HepG2 (cell line): Measurements from ENCODE around the gene PPP3CB. TPM values are rescaled to one million over a fixed set of nuclear protein-coding genes. Genes with fewer than 3 reads are reported as not detected.
A peak's percentile ranks its signal among the peaks of the same experiment; 100 is the strongest.

Source experiments
- ARID5B ChIP-seq: IDR thresholded peaks from 2 replicates; pipeline ENCODE4 v1.4.0; 2020; ENCODE audit warnings: mild to moderate bottlenecking, missing genetic modification reagents
- BCL3 ChIP-seq: sonication (generic); formaldehyde crosslinking; IDR thresholded peaks from 2 replicates; pipeline ENCODE4 v1.5.1; 2020; ENCODE audit warnings: mild to moderate bottlenecking, missing genetic modification reagents, moderate library complexity
- HNF1B ChIP-seq: sonication (generic); formaldehyde crosslinking; IDR thresholded peaks from 2 replicates; pipeline ENCODE4 v1.5.1; 2020; ENCODE audit warnings: mild to moderate bottlenecking, moderate library complexity, missing genetic modification reagents
- KAT8 ChIP-seq: IDR thresholded peaks from 2 replicates; pipeline ENCODE4 v1.6.1; 2016; ENCODE audit warnings: missing genetic modification reagents, missing compliant biosample characterization
- KDM2A ChIP-seq: sonication (generic); formaldehyde crosslinking; IDR thresholded peaks from 2 replicates; pipeline ENCODE4 v1.4.0; 2020; ENCODE audit warnings: low read depth, missing genetic modification reagents, borderline replicate concordance
- KLF9 ChIP-seq: IDR thresholded peaks from 2 replicates; pipeline ENCODE4 v1.6.1; 2016; ENCODE audit warnings: low read depth
- MAF1 ChIP-seq: sonication (generic); formaldehyde crosslinking; IDR thresholded peaks from 2 replicates; pipeline ENCODE4 v1.5.0; 2020; ENCODE audit warnings: missing genetic modification reagents, borderline replicate concordance
- MIER3 ChIP-seq: IDR thresholded peaks from 2 replicates; pipeline ENCODE4 v1.6.1; 2016; ENCODE audit warnings: missing compliant biosample characterization, borderline replicate concordance
- MIXL1 ChIP-seq: IDR thresholded peaks from 2 replicates; pipeline ENCODE4 v1.6.1; 2016
- NCOR1 ChIP-seq: fragments of 200-600 bp; sonication (generic); IDR thresholded peaks from 2 replicates; pipeline ENCODE4 v1.7.0; 2017; ENCODE audit warnings: antibody characterized with exemption, low read length, borderline replicate concordance
- NFE2L1 ChIP-seq: sonication (generic); formaldehyde crosslinking; IDR thresholded peaks from 2 replicates; pipeline ENCODE4 v1.4.0; 2020; ENCODE audit warnings: missing genetic modification reagents, mild to moderate bottlenecking, borderline replicate concordance
- POGZ ChIP-seq: sonication (generic); formaldehyde crosslinking; IDR thresholded peaks from 2 replicates; pipeline ENCODE4 v1.4.0; 2020; ENCODE audit warnings: mild to moderate bottlenecking, missing genetic modification reagents
- REPIN1 ChIP-seq: sonication (generic); formaldehyde crosslinking; IDR thresholded peaks from 2 replicates; pipeline ENCODE4 v1.8.0; 2022; ENCODE audit warnings: missing genetic modification reagents, low read depth, mild to moderate bottlenecking, borderline replicate concordance
- STAG1 ChIP-seq: sonication (generic); formaldehyde crosslinking; IDR thresholded peaks from 2 replicates; pipeline ENCODE4 v1.4.0; 2020; ENCODE audit warnings: missing genetic modification reagents
- TBX2 ChIP-seq: sonication (generic); formaldehyde crosslinking; IDR thresholded peaks from 2 replicates; pipeline ENCODE4 v1.5.0; 2020; ENCODE audit warnings: missing genetic modification reagents, mild to moderate bottlenecking, borderline replicate concordance
- TP53 ChIP-seq: sonication (generic); formaldehyde crosslinking; conservative IDR thresholded peaks from 2 replicates; pipeline ENCODE4 v1.4.0; 2020; ENCODE audit warnings: missing genetic modification reagents
- ZNF33B ChIP-seq: sonication (generic); formaldehyde crosslinking; IDR thresholded peaks from 2 replicates; pipeline ENCODE4 v1.5.1; 2020; ENCODE audit warnings: mild to moderate bottlenecking, missing genetic modification reagents
- ZNF496 ChIP-seq: sonication (generic); formaldehyde crosslinking; IDR thresholded peaks from 2 replicates; pipeline ENCODE4 v1.8.1; 2023; ENCODE audit warnings: mild to moderate bottlenecking, moderate library complexity, missing genetic modification reagents; ENCODE audit not compliant: insufficient replicate concordance
- ZNF501 ChIP-seq: sonication (generic); formaldehyde crosslinking; IDR thresholded peaks from 2 replicates; pipeline ENCODE4 v1.5.1; 2020; ENCODE audit warnings: mild to moderate bottlenecking, moderate library complexity, missing genetic modification reagents
- polyA plus RNA-seq, 8 experiments: library from polyadenylated mRNA; depleted of rRNA in 3 of 8; stranded (reverse) in 7 of 8; unstranded in 1 of 8; fragments of >200 nt; fragmentation: Illumina TruSeq in 4 of 8; extraction: Trizol in 4 of 8; gene quantifications; 2 replicates each; pipeline versions ENCODE4 v1.2.1 to v1.2.3, GENCODE V29; 2011 to 2016; ENCODE audit warnings: low read depth in 4 of 8, missing spikeins in 1 of 8, mixed read lengths in 1 of 8; ENCODE audit not compliant: insufficient read depth in 1 of 8
- total RNA-seq, 5 experiments: library from RNA; depleted of rRNA; stranded (reverse); fragments of >200 nt; fragmentation: Illumina TruSeq; extraction: Trizol; gene quantifications; 2 replicates each; pipeline ENCODE4 v1.2.3, GENCODE V29; 2016; ENCODE audit warnings: low read depth in 1 of 5
- TF ChIP-seq, protein P1 (sequence below): sonication (generic); formaldehyde crosslinking; IDR thresholded peaks from 2 replicates; pipeline ENCODE4 v1.4.0; 2020; ENCODE audit warnings: missing genetic modification reagents
- TF ChIP-seq, protein P2 (sequence below): sonication (generic); formaldehyde crosslinking; IDR thresholded peaks from 2 replicates; pipeline ENCODE4 v1.8.0; 2022; ENCODE audit warnings: mild to moderate bottlenecking, missing genetic modification reagents, moderate library complexity

Gene PPP3CB
- total and polyA plus RNA-seq, 2 of the 13 experiments (the other 11 are each of a cell fraction or from before 2014, with no cell fraction given): 8.7 to 11.4 TPM

DNA sequence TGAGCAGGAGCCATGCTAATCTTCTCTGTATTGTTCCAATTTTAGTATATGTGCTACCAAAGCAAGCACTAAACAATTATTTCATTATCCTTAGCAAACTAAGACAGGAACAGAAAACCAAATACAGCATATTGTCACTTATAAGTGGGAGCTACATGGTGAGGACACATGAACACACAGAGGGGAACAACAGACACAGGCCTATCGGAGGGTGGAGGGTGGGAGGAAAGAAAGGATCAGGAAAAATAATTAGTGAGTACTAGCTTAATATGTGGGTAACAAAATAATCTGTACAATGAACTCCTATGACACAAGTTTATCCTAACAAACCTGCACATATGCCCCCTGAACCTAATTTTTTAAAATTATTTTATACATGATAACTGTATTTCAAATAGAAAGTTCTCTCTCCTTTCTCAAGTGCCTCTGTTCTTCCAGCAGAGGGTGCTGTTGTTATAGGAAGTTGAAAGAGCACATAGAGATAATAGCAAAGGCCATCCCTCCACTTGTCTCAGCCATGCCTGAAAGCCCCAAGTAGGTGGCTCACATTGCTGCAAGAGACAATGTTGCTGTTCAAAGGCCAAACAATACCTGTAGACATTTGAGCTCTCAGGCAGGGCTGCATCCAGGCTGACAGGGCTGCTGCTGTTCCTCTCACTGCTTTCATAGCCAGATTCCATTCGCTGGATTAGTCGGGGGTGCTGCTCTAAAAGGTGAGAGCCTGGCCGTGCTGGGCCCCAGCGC lies 33.4 kb upstream of the PPP3CB start (continued):
- TF ChIP-seq TP53 (CRISPR knock-in tag) (no peak), HNF1B (CRISPR knock-in tag) (peak; percentile 57; the same call in 1 of the 2 replicates), ZNF33B (CRISPR knock-in tag) (no peak), KLF9 (CRISPR knock-in tag) (no peak), NFE2L1 (CRISPR knock-in tag) (no peak), TBX2 (no peak), ARID5B (CRISPR knock-in tag) (peak; percentile 13; the same call in 1 of the 2 replicates), KAT8 (CRISPR knock-in tag) (no peak), KDM2A (no peak), POGZ (no peak), REPIN1 (peak; percentile 50; the same call in 1 of the 2 replicates), MIXL1 (CRISPR knock-in tag) (0 out of 2 replicates have a peak, but pooled peaks have one; percentile 16), STAG1 (CRISPR knock-in tag) (peak; percentile 97), ZNF496 (no peak), BCL3 (CRISPR knock-in tag) (no peak), MAF1 (CRISPR knock-in tag) (no peak), ZNF501 (CRISPR knock-in tag) (peak; percentile 48; the same call in 1 of the 2 replicates), NCOR1 (no peak), MIER3 (CRISPR knock-in tag) (no peak)
- TF ChIP-seq, protein P1, sequence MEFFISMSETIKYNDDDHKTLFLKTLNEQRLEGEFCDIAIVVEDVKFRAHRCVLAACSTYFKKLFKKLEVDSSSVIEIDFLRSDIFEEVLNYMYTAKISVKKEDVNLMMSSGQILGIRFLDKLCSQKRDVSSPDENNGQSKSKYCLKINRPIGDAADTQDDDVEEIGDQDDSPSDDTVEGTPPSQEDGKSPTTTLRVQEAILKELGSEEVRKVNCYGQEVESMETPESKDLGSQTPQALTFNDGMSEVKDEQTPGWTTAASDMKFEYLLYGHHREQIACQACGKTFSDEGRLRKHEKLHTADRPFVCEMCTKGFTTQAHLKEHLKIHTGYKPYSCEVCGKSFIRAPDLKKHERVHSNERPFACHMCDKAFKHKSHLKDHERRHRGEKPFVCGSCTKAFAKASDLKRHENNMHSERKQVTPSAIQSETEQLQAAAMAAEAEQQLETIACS (CRISPR knock-in tag): no peak
- TF ChIP-seq, protein P2, sequence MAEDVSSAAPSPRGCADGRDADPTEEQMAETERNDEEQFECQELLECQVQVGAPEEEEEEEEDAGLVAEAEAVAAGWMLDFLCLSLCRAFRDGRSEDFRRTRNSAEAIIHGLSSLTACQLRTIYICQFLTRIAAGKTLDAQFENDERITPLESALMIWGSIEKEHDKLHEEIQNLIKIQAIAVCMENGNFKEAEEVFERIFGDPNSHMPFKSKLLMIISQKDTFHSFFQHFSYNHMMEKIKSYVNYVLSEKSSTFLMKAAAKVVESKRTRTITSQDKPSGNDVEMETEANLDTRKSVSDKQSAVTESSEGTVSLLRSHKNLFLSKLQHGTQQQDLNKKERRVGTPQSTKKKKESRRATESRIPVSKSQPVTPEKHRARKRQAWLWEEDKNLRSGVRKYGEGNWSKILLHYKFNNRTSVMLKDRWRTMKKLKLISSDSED: no peak
